ENCODE data around the gene USP5.
"Not testable (repeated sequence)": the region's sequence is repeated elsewhere in the genome, so short reads cannot be mapped to it uniquely, and the experiment has no call there.

USP5 gene

DNA sequence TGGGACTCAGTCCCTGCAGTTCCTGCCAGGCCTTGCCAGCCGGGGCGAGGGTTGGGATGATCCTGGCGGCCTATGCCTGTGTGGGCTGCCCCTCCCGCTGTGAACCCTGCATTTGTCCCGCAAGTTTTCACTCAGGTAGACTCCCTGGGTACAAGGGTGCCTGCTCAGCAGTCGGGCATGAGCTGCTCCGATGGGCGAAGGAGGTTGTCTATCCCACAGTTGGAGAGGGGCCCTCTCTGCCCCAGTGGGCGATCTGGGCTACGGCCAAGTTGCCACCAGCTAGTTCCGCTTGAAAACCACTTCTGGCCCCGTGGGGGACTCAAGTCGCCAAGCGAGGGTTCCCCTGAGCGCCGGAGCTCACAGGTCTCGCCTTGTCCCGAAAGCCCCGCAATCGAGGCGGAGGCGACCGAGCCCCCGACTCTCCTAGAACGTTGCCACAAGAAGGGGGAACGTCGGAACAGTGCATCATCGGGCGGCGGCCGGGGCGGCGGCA is 15.0 kb downstream of the USP5 start:
- DNase-seq = peak; percentile 85

GRCh38 chr12:6867413-6868210 is 15.7 kb downstream of the USP5 start, which contains the start of gene TPI1:
Gene TPI1 (plus strand): TSS chr12:6867531. CDS start chr12:6867567, 36 bp downstream.
- peak; percentile 96 for DNase-seq

- peak; percentile 67 for DNase-seq
Observed at GRCh38 chr12:6868211-6869048, 16.5 kb downstream of the USP5 start.

GRCh38 chr12:6869049-6870021 is 17.4 kb downstream of the USP5 start:
- DNase-seq = peak; percentile 96

- not testable (repeated sequence) for DNase-seq
Observed at GRCh38 chr12:6870304-6870703, 18.4 kb downstream of the USP5 start.

DNA sequence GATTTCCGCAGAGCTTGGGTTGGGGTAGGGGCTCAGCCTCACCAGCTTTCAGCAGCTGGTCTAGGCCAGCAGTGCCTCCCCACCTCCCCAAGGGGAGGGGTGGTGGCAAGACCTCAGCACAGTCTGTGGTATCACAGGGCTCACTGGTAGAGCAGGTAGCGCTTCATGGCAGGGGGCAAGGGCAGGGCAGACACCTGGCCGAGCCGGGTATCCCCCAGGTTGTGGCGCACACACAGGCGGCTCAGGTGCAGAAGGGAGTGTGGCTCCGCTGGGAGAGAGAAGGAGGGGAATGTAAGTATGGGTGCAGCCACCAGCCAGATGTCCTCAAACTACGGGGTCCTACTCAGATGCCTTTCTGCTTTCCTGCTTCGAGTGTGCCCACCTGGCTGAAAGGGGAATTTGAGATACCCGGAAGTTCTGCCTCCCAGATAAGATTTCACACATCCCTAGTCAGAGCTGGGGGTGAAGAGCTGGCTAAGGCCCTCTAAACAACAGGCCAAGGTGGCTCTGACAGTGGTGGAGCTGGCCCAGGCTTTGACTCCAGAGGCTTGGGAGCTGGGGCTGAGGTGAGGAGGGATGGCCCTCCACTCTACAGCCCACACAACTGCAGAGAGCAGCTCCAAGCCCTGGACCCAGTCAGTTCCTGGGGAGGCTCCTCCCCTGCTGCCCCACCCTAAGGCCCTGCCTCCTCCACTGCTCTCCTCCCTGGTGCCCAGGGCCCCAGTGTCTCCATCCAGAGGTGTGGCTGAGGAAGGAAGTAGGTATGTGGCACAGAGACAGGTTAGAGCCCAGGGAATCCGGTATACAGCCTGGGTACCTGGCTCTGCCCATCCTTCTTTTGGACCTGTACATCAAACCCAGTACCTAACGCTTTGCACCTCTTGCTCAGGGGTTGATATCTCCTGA is 19.4 kb downstream of the USP5 start:
- peak; percentile 79 for DNase-seq

DNA sequence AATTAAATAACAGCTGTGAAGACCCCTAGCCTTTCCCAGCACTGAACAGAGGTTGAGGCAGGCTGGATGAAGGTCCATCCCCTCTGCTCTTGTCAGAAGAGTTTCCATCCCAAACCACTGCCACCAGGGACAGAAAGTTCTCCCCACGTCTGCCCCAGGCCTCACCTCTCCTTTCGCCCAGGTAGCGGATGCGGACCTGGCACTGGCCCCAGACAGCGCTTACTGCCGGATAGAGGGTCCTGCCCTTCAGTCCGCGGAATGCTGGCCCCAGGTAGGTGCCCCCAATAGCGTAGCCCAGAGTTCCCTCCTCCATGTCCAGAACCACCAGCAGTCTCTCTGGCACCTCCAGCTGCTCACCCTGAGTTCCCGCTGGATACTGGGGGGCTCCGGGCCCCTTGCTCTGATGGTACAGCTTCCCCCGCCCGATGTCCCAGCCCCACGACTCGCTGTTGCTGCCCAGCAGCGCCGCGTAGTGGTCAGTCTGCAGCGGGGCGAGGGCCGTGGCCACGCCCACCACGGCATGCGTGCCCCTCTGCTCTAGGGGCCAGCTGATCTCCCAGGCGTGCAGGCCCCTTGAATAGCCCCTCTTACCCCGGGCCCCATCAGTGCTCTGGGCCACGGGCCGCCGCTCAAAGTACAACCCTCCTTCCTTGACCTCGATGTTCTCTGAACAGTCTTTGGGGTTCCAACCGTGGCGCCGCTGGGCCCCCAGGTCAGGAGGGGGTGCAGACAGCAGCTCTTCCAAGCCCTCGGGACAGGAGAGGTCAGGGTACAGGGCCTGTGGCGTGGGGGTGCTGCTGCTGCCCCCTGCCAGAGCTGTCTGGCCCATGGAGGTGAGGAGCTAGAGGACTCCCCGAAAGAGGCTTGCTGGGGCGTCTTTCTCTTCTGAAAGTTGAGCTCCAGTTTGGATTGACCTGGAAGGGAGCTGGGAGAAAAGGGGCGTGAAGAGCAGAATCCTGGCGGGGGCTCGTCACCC is 20.4 kb downstream of the USP5 start:
- peak; percentile 95 for DNase-seq

DNA sequence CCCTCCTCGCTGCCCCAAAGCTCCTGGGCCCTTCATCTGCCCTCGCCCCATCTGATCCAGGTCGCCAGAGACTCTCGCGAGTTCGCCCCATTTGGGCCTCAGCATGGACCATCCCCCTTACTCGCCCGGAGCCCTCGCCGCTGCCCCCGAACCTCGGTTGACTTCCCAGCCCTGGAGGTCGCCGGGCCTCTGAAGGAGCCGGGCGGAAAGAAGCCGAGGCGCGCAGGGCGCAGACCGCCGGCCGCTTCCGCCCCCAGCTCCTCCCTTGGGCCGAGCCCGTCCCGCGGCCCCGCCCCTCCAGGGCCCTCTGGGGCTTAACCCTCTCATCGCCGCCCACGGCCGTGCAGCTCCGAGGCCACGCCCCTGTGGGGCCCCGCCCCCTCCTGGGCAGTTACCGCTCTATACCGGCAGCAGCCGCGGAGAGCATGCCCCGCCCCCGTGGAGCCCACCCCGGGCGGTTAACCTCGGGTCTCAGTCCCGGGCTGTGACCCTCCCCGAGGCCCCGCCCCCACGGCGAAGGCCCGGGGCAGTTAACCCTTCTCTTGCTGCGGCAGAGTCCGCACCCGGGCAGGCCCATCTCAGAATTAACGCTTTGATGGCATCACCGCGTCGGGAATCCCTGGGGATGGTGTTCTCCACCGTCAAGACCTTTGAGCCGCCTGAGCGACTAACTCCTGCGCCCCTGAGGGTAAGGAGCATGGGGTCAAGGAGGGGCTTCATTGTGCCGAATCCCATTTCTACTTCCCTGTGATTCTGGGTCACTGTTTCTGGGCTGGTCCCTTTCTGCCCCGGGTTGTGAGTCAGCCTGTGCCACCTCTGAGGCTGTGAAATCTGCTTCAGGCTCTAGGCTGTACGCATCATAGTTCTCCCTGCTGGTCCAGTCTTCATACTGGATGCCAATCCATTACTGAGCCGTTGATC is 21.4 kb downstream of the USP5 start, which contains the start of gene SPSB2:
Gene SPSB2, minus strand, starts transcription at position 210 of the 921 bp plus-strand sequence. CDS start 402 bp downstream, outside the sequence.
- peak; percentile 100 for DNase-seq

DNA sequence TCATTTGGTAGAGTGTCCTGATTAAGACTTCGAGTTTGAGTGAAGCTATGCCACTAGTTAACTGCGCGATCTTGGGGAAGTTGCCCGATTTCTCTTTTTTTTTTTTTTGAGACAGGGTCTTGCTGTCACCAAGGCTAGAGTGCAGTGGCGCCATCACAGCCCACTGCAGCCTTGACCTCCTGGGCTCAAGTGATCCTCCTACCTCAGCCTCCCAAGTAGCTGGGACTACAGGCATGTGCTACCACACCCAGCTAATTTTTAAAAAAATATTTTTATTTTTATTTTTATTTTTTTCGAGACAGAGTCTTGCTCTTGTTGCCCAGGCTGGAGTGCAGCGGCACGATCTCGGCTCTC is 22.0 kb downstream of the USP5 start:
- not testable (repeated sequence) for DNase-seq

DNA sequence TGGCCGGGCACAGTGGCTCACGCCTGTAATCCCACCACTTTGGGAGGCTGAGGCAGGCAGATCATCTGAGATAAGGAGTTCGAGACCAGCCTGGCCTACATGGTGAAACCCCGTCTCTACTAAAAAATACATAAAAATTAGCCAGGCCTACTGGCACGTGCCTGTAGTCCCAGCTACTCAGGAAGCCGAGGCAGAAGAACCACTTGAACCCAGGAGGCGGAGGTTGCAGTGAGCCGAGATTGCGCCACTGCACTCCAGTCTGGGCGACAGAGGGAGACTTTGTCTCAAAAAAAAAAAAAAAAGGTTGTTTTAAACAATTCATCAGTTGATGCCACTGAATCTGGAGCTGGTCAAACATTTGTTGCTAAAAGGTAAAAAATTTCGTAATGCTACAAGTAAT is 27.9 kb downstream of the USP5 start:
- not testable (repeated sequence) for DNase-seq

GRCh38 chr12:6883252-6883651 is 31.3 kb downstream of the USP5 start:
- no peak for DNase-seq

DNA sequence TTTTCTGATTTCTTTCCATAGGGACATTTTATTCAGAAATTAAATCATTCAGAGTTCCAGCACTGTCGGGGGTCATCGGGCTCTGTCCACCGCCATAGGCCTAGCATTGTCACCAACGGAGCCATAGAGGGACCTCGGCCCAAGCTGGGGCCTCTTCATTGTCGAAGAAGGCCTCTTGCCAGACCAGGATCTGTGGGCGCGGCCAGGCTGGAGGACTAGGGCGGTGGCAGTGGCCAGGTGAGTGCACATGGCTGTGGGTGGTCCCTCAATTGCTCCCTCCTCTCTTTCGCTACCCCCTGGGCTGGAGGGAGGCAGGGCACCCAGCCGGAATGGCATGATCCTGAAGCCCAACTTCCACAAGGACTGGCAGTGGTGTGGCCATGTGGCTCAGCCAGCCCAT is 31.7 kb downstream of the USP5 start:
- no peak for DNase-seq

DNA sequence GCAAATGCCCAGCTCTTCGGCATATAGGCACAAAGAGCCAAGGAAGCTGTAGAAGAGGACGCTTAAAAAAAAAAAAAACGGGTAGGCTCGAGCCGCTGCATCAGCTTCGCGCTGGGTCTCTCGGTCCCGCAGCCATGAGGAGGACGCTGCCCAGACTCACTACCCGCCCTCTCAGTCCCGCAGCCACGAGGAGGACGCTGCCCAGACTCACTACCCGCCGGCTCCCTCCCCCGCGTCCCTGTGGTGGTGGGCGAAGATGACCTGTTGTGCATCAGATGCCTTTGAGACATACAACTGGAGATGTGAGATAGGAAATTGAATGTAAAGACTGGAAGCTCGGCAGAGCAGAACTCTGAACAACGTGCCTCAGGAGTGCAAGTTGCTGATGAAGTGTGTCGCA is 32.6 kb downstream of the USP5 start:
- DNase-seq = no peak

GRCh38 chr12:6886206-6886999 is 34.5 kb downstream of the USP5 start:
- not testable (repeated sequence) for DNase-seq

DNA sequence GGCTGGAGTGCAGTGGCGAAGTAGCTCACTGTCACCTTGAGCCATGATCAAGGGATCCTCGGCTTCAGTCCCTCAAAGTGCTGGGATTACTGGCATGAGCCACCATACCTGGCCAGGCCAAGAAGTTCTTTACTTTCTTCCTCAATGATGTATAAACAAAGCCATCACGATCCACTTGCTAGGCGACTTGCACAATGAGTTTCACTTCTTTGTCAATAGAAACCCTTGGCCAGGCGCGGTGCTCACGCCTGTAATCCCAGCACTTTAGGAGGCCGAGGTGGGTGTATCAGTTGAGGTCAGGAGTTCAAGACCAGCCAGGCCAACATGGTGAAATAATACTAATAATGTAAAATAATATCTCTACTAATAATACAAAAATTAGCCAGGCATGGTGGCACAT is 35.5 kb downstream of the USP5 start:
- DNase-seq = no peak

- peak; percentile 43 for DNase-seq
Observed at GRCh38 chr12:6888360-6888759, 36.4 kb downstream of the USP5 start.

- DNase-seq = not testable (repeated sequence)
Observed at GRCh38 chr12:6888794-6889193, 36.8 kb downstream of the USP5 start.

All from DMS53 (cell line).